RWPE2 (cell line): ENCODE data around the gene ADRB1.

Experiments used
- ATAC-seq: fragments of 200-7000 bp; cut with Tn5 transposase; 3 replicates; pipeline ENCODE4 v1.9.1; 2021; ENCODE audit warnings: low read depth
- DNase-seq: peaks from one replicate; pipeline ENCODE4 v3.0.0-alpha.2; 2020; ENCODE audit warnings: low spot score
- H3K27ac ChIP-seq: fragments of 450-650 bp; 2 replicates; pipeline ENCODE4 v1.5.1; 2017; ENCODE audit warnings: mild to moderate bottlenecking; ENCODE audit not compliant: poor library complexity, severe bottlenecking
- H3K27me3 ChIP-seq: fragments of 250-450 bp; sonication (Bioruptor Pico); 2 replicates; pipeline ENCODE4 v1.5.1; 2021; ENCODE audit warnings: mild to moderate bottlenecking, moderate library complexity; ENCODE audit not compliant: insufficient read depth, poor library complexity, severe bottlenecking
- H3K36me3 ChIP-seq: fragments of 250-450 bp; sonication (Bioruptor Pico); 2 replicates; pipeline ENCODE4 v1.5.1; 2020; ENCODE audit warnings: low read depth, mild to moderate bottlenecking, moderate library complexity
- H3K4me1 ChIP-seq: fragments of 250-450 bp; sonication (Bioruptor Pico); 2 replicates; pipeline ENCODE4 v1.5.1; 2021; ENCODE audit warnings: mild to moderate bottlenecking, moderate library complexity; ENCODE audit not compliant: insufficient read depth, poor library complexity, severe bottlenecking
- H3K4me3 ChIP-seq: fragments of 250-450 bp; sonication (Bioruptor Pico); 2 replicates; pipeline ENCODE4 v1.5.1; 2021; ENCODE audit warnings: mild to moderate bottlenecking, moderate library complexity; ENCODE audit not compliant: severe bottlenecking
- H3K9me3 ChIP-seq: fragments of 250-450 bp; sonication (Bioruptor Pico); 2 replicates; pipeline ENCODE4 v1.5.1; 2021; ENCODE audit warnings: mild to moderate bottlenecking, moderate library complexity; ENCODE audit not compliant: severe bottlenecking
- CTCF ChIP-seq: fragments of 450-650 bp; IDR thresholded peaks from one replicate; pipeline ENCODE4 v1.5.1; 2017; ENCODE audit warnings: mild to moderate bottlenecking, moderate library complexity; ENCODE audit not compliant: poor library complexity, severe bottlenecking

Gene ADRB1

GRCh38 chr10:114021717-114022680 lies 21.7 kb upstream of the ADRB1 start:
- DNase-seq = no peak
- H3K4me3 ChIP-seq = no peak overlapping the region
- peaks cover 32% of the 10 kb centered on the region for H3K4me1 ChIP-seq
- no peak for TF ChIP-seq CTCF
- H3K27ac ChIP-seq = no peak overlapping the region
- H3K36me3 ChIP-seq = no peaks in the 10 kb centered on the region
- H3K27me3 ChIP-seq = no peaks in the 10 kb centered on the region
- ATAC-seq = no peak
- no peaks in the 10 kb centered on the region for H3K9me3 ChIP-seq

GRCh38 chr10:114022766-114023597 lies 20.7 kb upstream of the ADRB1 start:
- TF ChIP-seq CTCF = no peak
- H3K36me3 ChIP-seq = no peaks in the 10 kb centered on the region
- peaks cover 41% of the 10 kb centered on the region for H3K4me1 ChIP-seq
- no peak overlapping the region for H3K27ac ChIP-seq
- no peak for ATAC-seq
- no peak overlapping the region for H3K4me3 ChIP-seq
- DNase-seq = no peak
- no peaks in the 10 kb centered on the region for H3K9me3 ChIP-seq
- no peaks in the 10 kb centered on the region for H3K27me3 ChIP-seq

- H3K27ac ChIP-seq = peak overlapping the region; percentile 93
- ATAC-seq (peak; percentile 21; the same call in 1 of the 3 replicates), DNase-seq (no peak)
- H3K4me3 ChIP-seq = no peak overlapping the region
- H3K4me1 ChIP-seq = peaks cover 41% of the 10 kb centered on the region
- no peaks in the 10 kb centered on the region for H3K36me3 ChIP-seq
- no peaks in the 10 kb centered on the region for H3K27me3 ChIP-seq
- TF ChIP-seq CTCF = no peak
- H3K9me3 ChIP-seq = no peaks in the 10 kb centered on the region
Measured at GRCh38 chr10:114024876-114025610, 18.6 kb upstream of the ADRB1 start.

GRCh38 chr10:114025611-114026130 lies 18.0 kb upstream of the ADRB1 start:
- Histone ChIP-seq H3K4me1 (peaks cover 41% of the 10 kb centered on the region), H3K27ac (peak overlapping the region; percentile 93), H3K9me3 (no peaks in the 10 kb centered on the region), H3K27me3 (no peaks in the 10 kb centered on the region), H3K36me3 (no peaks in the 10 kb centered on the region), H3K4me3 (no peak overlapping the region)
- ATAC-seq (no peak), DNase-seq (no peak)
- TF ChIP-seq CTCF = no peak
